GM12892 (cell line): Measurements from ENCODE around the gene METTL21A.

Source experiments
- POLR2A ChIP-seq: IDR thresholded peaks from 2 replicates; pipeline ENCODE4 v1.6.1; 2011; ENCODE audit warnings: low read depth, low read length, control low read depth
- POLR2AphosphoS5 ChIP-seq: IDR thresholded peaks from 2 replicates; pipeline ENCODE4 v1.6.1; 2011; ENCODE audit warnings: low read depth, low read length, control low read depth

GRCh38 chr2:207587305-207587704 is 37.9 kb downstream of the METTL21A start:
- TF ChIP-seq POLR2A, result no peak
- no peak for TF ChIP-seq POLR2AphosphoS5
